ENCODE results near the gene FBXL14.

DNA sequence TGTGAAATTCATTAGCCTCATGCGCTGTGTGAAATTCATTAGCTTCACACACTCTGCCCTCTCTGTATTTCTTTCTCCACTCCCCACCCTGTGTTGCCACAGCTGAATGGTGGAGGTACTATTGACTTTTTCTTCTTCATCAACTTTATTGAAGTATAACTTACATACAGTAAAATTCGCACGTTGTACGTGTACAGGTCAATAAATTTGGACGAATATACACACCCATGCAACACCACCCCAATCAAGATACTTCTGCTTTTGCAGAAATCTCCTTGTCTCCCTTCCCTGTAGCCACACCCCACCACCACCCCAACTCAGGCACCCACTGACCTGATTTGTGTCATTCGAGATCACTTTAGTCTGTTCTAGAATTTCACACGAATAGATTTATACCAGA lies 51.8 kb downstream of the FBXL14 start:
- TF ChIP-seq EP300 (IDR thresholded peaks at IDR 0.05) (no peak), POLR2A (IDR thresholded peaks at IDR 0.05) (no peak), POLR2AphosphoS5 (IDR thresholded peaks at IDR 0.05) (no peak)
- TF ChIP-seq, protein P1, sequence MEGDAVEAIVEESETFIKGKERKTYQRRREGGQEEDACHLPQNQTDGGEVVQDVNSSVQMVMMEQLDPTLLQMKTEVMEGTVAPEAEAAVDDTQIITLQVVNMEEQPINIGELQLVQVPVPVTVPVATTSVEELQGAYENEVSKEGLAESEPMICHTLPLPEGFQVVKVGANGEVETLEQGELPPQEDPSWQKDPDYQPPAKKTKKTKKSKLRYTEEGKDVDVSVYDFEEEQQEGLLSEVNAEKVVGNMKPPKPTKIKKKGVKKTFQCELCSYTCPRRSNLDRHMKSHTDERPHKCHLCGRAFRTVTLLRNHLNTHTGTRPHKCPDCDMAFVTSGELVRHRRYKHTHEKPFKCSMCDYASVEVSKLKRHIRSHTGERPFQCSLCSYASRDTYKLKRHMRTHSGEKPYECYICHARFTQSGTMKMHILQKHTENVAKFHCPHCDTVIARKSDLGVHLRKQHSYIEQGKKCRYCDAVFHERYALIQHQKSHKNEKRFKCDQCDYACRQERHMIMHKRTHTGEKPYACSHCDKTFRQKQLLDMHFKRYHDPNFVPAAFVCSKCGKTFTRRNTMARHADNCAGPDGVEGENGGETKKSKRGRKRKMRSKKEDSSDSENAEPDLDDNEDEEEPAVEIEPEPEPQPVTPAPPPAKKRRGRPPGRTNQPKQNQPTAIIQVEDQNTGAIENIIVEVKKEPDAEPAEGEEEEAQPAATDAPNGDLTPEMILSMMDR (IDR thresholded peaks at IDR 0.05), result no peak

Measured in upper lobe of left lung (tissue), 4 donors.